Central memory CD4-positive, alpha-beta T cell (primary cell): Measurements from ENCODE around the gene SMAD6.

ENCODE experiments used
- DNase-seq: peaks from one replicate; pipeline ENCODE4 v3.0.0; 2022
- total RNA-seq, 3 experiments: gene quantifications; one replicate each; lab custom pipeline; 2026; lab: John Stamatoyannopoulos, UW

SMAD6 gene
- 0.04 to 0.22 (median 0.19) reads per million in 3 experiments for total RNA-seq

DNA sequence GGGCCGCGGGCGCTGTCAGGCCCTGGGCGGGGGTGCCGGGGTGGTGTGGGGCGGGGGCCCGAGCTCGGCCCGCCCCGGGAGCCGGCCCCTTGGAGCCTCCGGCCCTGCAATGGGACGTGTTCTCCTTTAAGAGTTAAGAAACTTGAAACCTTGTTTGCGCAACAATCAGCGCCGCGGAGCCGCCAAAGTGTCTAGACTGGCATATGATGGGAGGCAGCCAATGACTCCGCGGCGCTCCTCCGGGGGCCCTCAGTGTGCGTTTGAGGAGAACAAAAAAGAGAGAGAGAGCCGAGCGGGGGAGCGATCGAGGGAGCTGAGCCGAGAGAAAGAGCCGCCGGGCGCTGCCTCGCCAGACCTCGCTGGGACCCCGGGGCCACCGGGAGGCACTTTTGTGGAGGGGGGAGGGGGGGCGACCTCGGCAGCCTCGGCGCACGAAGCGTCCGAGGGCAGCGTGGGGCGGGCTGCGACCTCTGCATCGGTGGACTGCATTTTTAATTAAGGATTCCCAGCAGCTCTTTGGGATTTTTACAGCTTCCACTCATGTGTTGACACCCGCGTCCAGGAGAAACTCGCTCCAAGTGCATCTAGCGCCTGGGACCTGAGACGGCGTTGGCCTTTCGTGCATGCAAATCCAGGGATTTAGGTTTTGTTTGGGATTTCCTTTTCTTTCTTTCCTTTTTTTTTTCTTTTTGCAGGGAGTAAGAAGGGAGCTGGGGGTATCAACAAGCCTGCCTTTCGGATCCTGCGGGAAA lies at the start of gene SMAD6:
Gene SMAD6 (plus strand): TSS at position 202 of the 752 bp plus-strand sequence. CDS start 1,023 bp downstream, outside the sequence.
- DNase-seq, result peak; percentile 58

DNA sequence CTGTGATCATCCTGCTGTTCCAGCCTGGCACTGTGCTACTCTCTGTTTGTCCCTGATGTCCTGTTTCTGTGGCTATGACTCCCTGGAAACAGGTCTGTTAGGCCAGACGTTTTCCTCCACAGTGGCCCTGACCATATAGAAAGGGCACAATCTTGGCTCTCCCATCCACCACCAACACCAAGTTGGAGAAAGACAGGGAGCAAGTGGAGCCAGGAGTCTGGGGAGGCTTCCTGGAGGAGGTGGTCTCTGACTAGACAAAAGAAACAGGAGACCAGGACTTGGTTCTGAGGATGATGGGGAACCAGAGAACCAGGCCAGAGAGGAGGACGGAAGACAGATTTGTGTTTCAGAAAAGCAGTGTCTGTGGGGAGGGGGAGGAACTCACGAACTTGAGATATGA lies 49.2 kb upstream of the SMAD6 start:
- no peak for DNase-seq

DNA sequence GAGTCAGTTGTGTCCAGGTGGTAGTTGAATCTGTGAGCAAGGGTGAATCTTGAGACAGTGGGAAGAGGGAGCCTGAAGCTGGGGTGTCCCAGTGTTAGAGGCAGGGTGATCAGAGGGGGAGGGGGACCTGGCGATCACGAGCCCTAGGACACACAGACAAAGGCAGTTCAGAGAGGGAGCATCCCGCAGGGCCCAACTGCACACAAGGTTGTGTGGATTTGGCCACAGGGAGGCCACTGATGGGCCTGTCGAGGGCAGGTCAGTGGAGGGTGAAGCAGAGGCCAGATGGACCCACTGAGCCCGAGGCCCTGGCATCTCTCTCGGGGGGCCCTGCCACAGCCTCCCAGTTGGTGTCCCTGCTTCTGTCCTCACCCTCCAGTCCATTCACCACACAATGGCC lies 48.6 kb upstream of the SMAD6 start:
- no peak for DNase-seq

DNA sequence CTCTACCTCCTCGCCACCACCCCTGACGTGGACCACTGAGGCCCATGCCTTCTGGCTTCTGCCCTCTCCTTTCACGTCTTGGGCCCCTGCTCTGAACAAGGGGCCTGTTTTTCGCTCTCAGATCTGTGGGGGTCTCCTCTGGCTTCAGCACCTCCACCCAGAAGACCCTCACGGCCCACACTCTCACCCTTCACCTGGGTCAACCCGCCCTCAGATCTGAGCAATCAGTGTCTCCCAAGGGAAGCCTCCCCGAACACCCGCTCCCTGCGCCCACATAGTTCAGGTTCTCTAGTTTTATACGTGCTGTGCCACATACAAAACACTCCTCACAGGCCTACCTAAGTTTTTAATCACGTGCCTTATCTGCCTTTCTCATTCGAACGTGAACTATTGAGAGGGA lies 48.2 kb upstream of the SMAD6 start:
- no peak for DNase-seq

DNA sequence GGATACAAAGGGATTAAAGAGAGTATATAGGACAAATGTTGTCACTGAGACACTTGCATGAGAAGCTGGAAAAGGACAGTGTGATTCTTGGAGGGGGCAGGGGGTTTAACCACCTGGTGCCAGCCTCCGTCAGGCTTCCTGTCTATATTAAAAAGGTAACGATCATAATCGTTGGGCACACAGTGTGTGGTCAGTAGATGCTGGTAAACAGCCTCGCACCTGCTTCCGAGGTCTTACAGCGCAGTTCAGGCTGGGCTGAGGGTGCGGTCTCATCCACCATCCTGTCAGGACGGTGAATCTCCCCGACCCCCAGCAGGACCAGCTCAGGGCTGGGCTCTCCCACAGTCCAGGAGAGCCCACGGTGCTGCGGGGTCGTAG lies 47.7 kb upstream of the SMAD6 start:
- DNase-seq, result no peak

DNA sequence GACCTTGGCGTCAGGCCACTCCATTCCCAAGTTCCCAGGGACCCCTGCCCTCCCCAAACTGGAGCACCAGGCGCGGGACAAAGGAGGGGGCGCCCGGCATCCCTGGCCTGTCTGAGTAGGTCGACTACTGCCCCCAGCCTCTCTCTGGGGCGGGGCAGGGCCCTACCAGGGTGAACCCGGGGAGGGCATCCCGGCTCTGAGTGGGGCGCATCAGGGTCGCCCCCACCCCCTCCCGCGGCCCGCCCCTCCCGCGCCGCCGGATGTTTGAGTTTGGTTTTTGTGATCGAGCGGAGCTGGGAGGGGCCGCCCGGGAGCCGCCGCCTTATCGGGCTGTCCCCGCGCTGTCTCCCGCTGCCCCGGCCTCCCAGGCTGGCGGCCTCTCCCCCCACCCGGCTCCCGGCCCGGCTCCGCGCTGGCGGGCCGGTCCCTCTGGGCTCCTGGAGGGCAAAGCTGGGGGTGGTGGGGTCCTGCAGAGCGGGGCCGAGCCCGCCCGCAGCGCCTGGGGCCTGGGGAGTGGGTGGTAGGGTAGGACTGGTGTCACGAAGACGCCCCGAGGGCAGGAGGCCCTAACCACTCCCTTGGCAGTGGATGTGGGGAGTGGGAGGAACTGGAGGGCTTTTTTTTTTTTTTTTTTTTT lies 47.2 kb upstream of the SMAD6 start:
- DNase-seq, result no peak

DNA sequence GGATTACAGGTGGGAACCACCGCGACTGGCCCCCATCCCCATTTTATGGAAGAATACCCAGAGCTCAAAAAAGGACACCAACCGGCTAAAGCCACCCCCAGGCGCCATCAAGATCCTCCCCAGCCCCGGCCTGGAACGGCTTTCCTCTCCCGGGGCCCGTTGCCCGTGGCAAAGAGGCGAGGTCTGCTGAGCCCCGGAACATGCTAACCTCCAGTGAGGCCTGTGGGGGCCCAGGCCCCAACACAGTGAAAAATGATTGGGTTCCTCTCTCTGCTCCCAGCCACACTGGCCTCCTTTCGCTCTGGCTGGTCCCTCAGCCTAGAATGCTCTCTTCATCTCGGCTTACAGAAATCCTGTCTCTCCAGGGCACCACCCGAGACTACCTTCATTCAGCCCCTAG lies 46.5 kb upstream of the SMAD6 start:
- DNase-seq, result no peak

DNA sequence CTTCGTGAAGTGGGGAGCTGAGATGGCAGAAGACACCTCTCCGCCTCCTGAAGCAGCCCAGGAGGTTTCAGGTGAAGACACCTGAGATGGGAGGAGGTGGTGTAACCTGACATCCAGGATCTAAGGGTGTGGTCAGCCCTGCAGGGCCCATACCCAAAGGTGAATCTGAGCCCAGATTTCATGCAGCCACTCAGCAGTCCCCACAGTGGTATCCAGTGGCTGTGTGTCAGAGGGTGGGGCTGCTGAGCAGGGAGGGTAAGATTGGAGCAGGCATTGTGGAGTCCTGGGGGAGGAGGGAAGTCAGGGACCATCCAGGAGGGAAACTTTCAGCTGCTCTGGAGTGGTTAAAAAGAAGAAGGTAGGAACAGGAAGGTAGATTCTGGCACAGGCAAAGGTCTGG lies 46.0 kb upstream of the SMAD6 start:
- DNase-seq, result no peak

DNA sequence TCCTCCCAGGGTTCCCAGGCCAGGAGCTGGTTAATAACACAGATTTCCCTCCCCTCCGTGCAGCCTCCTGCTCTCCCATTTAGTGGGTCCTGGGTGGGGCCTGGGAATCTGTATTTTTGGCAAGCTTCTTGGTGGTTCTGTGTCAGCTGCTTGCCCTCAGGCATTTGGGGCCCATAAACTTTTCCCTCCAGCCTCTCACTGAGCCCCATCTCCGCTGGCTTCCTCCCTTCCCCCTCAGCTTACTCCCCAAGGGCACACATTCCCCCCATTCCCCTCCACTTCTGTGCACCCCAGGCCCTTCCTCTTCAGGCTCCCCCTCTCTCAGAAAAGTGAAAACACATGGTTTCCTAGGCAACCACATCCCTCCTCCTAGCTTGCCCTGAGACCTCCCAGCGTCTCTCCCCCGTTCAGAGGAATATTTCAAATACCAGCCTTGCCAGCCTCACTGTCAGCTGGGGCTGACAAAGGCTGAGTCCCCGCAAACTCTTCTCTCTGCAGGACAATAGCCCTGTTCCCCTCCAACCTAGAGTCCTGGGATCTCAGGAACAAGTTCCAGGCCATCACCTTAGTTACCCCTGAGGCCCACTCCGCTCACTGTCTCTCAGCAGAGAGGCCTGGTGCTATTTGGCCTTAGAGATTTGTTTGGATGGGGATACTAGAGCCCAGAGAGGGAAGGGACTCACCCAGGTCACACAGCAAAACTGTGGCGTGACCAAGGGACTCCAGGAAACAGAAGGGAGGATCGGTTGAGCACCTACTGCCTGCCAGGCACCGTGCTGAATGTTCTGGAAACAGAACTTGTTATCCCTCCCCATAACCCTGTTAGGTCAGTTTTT lies 44.6 kb upstream of the SMAD6 start:
- DNase-seq, result no peak

DNA sequence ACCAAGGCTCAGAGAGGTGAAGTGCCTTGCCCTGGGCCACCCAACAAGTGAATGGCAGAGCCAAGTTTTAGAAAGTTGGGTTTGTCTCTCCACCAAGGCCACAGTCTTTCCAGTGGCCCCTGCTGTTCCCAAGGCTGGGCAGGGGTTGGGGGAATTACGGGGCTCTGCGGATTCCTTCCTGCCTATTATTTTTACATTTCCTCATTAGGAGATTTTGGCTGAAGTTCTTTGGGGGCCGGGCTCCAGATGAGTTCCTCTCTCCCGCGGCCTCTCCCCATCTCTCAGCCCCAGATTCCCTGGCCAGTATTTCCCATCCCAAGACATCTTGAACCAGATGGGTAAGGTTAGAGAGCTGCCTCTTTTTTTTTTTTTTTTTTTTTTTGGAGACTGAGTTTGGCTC lies 44.0 kb upstream of the SMAD6 start:
- no peak for DNase-seq

DNA sequence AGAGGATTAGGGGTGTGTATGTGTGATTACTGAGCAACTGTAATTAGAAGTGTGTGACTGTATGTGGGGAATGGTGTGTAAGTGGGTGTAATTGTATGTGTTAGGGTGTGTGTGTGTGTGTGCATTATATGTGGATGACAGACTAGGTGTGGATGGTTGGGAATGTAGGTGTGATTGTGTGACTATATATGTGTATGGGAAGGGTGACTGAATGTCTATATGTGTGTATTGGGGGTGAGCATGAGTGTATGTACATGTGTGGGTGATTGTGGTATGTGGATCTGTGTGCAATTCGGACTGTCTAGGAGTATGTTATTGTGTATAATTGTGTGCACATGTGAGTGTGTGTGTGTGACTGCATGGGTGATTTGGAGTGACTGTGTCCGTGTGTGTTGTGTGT lies 43.2 kb upstream of the SMAD6 start:
- no peak for DNase-seq

DNA sequence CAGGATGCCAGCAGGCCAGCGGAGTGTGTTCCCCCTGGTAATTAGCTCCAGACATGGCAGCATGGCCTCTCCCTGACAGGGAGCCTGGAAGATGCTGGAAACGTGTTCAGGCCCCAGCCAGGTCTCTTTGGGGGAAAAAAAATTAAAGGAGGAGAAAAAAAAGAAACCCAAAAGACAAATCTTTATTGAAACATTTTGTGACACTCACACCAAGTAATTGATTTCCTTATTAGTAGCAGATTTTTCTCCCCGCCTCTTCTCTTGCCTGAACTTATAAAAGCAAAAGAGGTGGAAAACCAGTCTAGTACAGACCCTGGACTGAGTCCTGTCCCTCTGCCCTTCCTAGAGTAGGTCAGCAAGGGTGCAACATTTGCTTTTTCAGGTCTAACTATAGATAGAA lies 42.7 kb upstream of the SMAD6 start:
- DNase-seq, result no peak

DNA sequence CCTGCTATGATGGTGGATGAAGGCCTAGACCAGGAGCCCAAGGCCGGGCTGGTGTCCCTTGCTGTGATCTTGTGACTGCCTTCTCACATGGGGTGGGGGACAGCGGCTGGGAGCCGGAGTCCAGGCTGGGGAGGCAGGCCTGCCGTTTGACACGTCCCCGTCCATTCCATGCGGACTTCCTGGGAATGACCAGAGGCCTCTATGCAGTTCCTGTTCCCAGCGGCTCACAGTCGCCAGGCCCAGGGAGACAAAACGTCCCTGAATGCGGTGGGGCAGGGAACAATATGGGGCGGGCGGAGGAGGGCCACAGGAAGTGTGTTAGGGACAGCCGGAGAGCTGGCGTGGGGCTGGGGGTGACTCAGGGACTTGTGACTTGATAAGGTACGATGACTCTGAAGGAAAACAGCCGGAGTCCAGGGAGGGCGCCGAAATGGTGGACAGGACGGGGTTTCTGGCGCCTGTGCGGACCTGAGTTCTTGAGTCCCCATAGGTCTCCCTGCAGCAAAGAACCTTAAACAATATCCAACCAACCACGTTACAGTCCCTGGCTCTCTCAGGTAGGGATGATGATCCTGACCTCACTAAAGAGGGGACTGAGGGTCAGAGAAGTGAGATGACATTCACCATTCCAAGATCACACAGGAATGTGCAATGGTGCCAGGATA lies 40.5 kb upstream of the SMAD6 start:
- DNase-seq, result no peak

DNA sequence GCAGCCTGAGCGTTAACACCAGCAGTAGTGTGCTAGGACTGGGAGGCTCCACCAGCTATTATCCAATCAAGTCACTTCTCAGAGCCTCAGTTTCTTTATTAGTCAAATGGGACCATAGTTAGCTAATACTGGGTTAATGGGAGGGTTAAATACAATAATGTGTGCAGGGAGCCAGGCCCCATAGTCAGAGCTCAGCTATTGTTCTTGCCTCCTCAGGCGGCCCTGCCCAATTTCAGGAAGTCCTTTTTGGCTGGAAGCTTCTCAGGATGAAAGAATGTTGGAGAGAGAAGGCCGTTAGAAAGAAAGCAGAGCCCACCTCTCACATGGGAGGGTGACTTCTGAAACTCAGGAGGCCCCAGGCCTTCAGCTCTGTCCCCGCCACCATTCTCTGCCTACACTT lies 39.5 kb upstream of the SMAD6 start:
- DNase-seq, result no peak

DNA sequence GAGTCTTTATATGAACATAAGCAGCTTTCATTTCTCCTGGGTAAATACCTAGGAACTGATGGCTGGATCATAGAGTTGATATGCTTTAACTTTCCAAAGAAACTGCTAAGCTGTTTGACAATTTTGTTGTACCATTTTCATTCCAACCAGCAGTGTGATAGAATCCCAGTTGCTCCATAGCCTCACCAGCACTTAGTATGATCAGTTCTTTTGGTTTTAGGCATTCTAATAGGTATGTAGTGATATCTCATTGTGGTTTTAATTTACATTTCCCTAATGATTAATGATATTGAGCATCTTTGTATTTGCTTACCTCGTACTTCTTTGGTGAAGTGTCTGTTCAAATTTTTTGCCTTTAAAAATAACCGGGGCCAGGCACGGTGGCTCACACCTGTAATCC lies 38.4 kb upstream of the SMAD6 start:
- DNase-seq, result no peak

DNA sequence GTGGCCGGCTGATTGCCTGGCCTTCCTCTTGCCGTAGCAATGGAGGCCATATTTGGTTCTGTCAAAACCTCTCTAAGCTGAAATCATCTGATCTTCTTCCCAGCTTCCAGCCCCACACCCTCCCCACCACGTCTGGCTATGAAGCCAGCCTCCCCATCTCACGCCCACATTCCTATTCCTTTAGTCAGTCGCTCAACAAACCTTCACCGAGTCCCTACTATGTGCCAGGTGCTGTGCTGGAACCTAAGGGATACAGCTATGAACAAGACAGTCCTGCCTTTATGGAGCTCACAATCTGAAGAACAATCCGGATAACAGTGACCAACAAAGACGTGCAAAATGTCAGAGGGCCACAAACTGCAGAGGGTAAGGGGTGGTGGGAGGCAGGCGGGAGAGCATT lies 31.9 kb upstream of the SMAD6 start:
- DNase-seq, result no peak

DNA sequence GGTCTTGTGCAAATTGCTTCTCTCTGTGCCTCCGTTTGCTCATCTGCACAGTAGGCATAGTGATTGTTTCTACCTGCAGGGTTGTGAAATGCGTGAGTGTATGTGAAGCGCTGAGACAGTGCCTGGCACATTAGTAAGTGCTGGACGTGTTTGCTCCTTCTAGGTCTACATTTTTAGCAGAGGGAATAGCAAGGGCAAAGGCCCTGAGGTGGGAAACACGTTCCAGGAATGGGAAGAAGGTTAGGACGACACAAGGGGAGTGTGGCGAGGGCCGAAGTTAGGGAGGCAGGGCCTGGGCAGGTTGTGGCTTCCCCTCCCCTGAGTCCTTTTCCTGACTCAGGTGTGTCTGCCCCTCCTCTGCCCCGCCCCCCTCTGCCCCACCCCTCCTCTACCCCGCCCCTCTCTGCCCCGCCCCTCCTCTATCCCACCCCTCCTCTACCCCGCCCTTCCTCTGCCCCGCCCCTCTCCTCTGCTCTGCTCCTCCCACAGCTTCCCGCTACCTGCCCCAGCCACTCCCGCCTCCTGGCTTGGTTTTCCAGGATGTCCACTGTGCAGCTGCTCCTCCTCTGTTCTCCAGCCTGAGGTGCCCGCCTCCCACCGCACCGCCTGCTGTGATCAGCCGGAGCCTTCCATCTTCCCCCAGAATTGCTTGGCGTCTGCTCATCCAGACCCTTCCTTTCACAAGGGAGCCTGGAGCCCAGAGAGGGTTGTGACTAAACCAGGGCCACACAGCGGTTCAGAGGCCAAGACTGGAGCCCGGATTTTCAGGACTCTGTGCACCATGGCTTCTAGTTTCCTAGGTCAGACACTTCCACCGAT lies 31.1 kb upstream of the SMAD6 start:
- no peak for DNase-seq

DNA sequence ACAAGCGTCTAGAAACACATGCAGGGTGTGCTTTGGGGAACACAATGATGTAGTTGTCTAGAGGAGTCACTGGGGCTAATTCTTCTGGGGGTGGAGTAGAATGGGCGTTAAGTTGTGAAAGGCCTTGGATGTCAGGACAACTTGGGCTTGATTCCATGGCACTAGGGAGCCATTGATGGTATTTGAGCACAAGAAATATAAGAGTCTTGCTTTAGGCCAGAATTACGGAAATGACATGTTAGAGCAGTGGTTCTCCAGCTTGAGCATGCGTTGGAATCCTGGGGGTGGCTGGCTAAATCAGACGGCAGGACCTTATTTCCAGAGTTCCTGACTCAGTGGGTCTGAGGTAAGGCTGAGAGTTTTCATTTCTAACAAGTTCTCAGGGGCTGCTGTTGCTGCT lies 29.2 kb upstream of the SMAD6 start:
- no peak for DNase-seq

DNA sequence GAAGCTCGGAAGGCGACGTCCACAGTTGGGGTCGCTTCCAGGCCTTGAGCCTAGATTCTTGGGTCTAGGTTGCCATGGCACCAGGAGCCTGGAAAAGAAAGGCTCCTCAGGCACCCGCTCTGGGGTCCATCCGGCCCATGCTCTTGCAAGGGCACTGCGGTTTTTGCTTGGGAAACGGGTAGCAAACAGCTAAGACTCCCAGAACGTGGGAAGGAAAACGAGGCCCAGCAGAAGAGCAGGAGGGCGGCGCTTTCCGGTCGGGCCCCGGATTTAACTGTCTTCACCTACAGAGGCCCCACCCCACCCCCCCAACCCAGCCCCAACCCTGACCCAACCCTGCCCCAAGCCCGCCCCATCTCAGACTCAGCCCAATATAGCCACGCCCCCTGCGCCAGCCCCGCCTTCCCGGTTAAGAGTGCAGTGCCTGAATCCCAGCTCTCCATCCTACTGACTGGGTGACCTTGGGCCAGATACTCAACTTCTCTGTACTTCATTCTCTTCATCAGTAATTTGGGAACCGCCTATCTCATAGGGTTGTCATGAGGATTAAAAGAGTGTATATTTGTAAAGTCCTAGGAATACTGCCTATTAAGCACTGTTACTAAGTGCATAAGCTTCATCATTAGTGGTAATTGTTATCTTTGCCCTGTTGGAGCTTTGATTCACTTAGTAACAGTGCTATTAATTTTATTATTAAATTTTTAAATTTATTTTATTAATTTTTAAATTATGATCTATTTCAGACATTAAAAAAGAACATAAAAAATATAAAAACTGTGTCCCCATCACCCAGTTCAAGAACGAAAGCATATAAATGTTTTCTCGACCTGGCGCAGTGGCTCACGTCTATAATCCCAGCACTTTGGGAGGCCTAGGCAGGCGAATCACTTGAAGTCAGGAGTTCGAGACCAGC lies 28.4 kb upstream of the SMAD6 start:
- no peak for DNase-seq

DNA sequence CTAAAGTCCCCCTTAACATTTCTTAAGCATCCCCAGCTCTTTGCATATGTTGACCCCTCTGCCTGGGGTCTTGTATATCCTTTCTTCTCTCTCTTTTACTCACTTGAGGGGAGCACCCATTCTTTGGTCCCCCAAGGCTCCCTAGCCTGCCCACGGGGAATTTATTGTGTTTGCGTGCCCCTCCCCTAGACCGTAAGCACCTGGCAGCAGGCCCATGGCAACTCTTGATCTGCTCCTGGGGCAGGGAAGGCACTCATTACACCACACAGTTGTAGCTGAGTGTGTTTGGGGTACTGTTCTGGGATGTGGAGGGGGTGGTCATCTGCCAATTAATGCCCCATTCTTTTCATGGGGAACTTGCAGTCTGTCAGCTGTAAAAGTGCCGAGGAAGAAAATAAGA lies 27.3 kb upstream of the SMAD6 start:
- no peak for DNase-seq

DNA sequence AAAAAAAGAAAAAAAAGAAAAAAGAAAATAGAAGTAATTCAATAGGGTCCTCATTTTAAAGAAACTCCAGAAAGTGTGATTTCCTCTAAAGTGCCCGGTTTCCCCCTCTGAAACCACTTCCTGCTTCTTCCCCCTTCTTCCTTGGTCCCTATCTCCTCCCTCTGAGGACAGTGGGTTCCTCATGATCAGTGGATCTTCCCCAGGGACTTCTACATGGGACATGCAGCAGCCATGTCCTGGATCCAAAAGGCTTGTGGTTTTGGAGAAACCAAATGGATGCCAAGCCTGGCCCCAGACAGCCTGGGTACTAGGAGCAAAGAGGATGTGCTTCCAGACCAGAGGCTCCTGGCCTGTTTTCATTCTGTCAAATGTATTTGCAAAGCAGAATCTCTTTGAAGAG lies 26.6 kb upstream of the SMAD6 start:
- no peak for DNase-seq
